Fibroblast of skin of left biceps (primary cell): Measurements from ENCODE around the gene MAN1A2.

Source experiments
- DNase-seq, 2 experiments: peaks; one replicate each; pipeline ENCODE4 v3.0.0-alpha.2; 2013; ENCODE audit warnings: low read depth in 2 of 2

MAN1A2 gene

GRCh38 chr1:117495068-117495467, 127.8 kb downstream of the MAN1A2 start:
- DNase-seq: no peak

GRCh38 chr1:117499071-117499470, 131.8 kb downstream of the MAN1A2 start:
- no peak for DNase-seq

DNA sequence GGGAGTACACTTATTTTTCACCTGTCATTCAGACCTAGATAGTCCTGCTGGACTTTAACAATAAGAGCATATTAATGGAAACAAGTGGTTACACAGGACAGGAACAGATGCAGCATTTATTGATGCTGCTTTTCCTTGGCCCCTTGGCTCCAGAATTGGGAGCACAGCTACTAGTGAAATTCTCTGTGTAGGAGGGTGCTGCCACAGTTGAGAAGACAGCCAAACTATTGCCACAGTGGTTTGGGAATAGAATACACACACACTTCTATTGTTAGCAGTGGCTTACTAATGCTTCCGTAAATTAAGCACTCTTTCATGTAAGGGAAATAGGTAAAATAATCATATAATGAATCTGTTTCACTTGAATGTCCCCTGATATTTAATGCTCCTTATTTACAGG, 133.3 kb downstream of the MAN1A2 start:
- no peak for DNase-seq

DNA sequence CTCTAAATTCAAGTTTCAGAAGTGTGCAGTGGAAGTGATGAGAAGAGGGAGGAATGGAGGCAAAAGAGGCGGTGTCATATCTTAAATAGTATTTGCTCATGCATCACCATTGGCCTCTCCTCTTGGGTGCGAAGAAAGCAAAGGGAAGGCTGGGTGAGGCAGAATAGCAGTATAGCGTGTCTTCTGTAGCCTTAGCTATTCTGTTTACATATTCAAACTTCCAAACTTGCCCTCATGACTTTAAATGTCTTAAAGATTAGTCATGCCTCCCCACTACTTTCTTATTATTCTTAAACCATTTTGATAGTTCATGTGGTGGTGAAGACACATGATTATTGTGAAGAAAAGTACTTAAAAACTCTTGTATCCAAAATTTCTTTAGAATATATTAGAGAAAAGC, 134.0 kb downstream of the MAN1A2 start:
- DNase-seq: no peak

GRCh38 chr1:117511273-117511672, 144.0 kb downstream of the MAN1A2 start:
- no peak for DNase-seq

GRCh38 chr1:117512728-117513321, 145.6 kb downstream of the MAN1A2 start:
- DNase-seq: no peak

- no peak for DNase-seq
These were observed 155.9 kb downstream of the MAN1A2 start for GRCh38 chr1:117523111-117523510.

GRCh38 chr1:117527074-117527473, 159.8 kb downstream of the MAN1A2 start:
- no peak for DNase-seq

DNA sequence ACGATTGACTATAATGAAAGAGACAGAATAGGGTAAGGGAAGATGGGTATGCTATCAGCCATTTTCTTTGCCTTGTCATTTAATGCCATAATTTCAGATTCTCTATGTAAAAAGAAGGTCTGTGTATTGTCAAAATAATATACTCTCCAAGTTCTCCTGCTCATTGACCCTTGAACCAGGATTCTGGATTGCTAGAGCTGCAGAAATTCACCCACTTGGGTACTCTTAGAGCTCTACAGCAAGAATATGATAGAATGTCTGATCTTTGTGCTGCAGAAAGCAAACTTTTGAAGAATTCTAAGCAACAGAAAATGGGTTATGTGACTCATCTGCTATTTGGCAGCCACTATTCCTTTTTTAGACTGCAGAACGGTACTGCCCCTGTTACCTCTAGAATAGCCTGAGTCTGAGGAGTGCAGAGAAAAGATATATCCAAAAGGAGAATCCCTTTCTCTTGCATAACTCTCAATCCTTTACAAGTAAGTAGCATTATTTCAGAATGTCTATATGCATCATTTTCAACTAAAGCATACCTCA, 160.4 kb downstream of the MAN1A2 start:
- peak in 1 of 2 experiments; percentile 1 for DNase-seq

DNA sequence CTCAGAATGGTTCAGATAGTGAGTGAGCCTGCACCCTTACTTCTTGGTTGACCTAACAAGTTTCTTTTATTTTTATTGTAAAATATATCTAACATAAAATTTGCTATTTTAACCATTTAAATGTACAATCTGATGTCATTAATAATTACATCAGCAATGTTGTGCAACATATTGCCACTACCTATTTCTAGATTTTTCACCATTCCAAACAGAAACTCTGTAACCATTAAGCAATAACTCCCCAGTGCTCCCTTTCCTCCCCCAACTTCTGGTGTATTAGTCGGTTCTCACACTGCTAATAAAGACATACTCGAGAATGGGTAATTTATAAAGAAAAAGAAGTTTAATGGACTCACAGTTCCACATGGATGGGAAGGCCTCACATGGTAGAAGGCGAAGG, 162.4 kb downstream of the MAN1A2 start:
- no peak for DNase-seq

GRCh38 chr1:117531222-117531621, 164.0 kb downstream of the MAN1A2 start:
- DNase-seq: no peak

- peak; percentile 30 to 37 for DNase-seq
These were observed 167.8 kb downstream of the MAN1A2 start for GRCh38 chr1:117534995-117535467.

- no peak for DNase-seq
These were observed 168.6 kb downstream of the MAN1A2 start for GRCh38 chr1:117535821-117536220.

GRCh38 chr1:117537291-117537920, 170.2 kb downstream of the MAN1A2 start:
- no peak for DNase-seq

DNA sequence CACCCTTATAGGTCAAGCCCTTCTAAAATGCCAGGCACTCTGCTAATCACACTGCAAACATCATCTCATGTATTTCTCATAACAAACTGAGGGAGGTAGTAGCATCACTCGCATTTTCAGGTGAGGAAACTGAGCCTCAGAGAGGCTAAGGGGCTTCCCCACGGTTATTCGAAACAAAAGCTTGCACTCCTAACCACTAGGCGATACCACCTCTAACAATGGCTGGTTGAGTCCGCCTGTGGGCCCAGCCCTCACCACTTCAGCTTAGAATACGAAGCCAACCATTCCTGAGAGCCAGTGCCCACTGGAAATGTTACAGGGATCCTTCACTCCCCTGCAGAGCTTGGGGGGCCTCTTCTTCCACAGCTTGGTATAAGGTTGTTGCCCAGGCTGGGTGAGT, 173.3 kb downstream of the MAN1A2 start:
- no peak for DNase-seq

DNA sequence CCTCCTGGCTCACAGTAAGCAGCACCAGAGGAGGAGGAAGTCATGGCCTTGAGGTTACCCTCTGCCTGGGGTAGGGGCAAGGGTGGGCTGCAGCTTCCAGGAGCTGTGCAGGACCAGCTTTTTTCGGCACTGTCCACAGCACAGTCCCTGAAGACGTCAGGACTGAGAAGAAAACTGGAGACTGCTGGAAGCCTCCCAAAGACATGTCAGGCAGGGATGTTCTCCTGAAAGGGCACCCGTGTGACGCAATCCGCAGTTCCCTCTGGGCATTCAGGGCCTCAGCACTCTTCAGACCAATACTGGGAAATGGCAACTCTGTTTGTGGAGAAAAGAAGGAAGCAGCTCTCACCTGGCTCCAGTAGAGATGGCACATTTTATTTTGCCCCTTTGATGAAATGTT, 173.8 kb downstream of the MAN1A2 start:
- no peak for DNase-seq

DNA sequence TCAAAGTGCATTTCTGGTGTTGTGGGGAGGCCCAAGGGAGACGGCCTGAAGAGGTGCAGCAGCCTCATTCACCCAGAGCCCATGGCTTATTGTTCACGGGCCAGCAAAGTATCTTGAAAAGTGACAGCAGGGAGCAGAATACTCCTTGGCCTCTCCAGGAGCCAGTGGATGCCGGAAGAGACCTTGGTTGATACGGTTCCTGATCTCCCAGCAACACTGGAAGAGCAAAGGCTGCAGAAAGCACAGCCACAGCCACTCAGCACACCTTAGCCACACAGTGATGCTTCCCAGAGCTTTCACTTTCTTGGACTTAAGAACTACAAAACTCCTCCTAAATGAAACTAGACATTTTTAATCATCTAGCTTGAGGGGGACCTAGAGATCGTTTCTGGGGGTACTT, 174.3 kb downstream of the MAN1A2 start:
- DNase-seq: no peak

- DNase-seq: no peak
These were observed 177.4 kb downstream of the MAN1A2 start for GRCh38 chr1:117544509-117545109.

DNA sequence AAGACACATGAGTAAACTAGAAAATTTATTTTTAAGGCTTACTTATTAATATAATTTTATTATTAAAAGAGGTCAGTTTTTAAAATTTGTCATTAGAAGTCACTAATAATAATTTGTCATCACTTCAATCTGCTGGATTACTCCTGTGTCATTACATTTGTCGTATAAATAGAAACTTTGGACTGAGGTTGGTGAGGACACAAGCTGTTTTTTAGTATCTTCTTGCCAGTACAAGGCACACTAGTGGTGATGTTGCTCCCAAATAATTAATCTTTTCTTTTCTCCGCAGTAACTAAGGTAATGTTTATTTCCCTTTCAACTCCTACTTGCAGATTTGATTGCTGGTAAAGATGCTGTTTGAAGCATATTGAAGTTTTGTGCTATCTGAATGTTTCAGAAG, 179.2 kb downstream of the MAN1A2 start:
- DNase-seq: no peak

DNA sequence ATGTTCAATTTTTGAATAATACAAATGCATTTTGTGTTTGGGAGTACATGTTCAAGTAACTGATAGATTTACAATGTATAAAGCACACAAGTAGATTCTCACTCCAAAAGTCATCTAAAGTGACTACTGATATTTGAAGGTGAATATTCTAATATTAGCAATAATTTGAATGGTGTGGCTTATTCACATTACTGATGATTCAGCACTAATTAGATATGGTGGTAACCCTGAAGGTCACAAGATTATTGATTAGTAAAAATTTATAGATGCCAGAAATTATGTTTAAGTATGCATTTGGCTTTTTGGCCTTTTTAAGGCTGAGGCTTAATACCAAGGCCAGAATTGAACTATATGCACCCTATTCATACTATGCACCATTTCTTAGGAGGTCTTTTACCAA, 186.2 kb downstream of the MAN1A2 start:
- DNase-seq: no peak

GRCh38 chr1:117555806-117556205, 188.6 kb downstream of the MAN1A2 start:
- DNase-seq: no peak

DNA sequence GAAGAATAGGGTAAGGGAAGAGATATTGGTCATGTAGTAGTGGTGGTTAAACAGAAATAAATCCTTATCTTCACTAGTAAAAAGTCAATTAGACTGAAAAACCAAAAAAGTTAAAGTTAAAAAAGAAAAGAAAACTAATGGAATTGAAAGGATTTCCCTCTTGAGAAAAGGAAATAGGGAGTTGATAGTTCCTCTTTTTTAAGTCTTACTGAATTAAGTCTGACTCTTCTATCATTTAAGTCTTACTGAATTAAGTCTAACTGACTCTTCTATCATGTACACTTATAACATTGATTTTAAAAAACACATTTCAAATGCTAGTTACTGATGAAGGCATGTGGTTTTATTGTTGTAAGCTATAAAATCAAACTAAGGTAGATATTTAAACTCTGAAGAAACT, 189.1 kb downstream of the MAN1A2 start:
- no peak for DNase-seq

DNA sequence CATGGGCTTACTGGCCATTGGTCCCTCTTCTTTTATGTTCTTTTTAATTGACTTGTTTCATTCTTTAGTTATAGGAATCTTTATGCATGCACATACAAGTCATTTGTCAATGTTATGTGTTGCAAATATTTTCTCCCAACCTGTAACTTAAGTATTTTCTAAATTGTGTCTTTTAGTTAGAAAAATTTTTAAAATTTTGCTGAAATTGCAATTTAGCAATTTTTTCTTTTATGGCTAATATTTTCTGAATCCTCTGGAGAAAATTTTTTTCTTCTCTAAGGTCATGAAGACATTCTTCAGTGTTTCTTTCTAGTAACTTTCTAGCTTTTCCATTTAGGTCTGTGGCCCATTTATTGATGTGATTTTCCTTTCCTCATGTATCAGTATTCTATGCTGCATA, 189.7 kb downstream of the MAN1A2 start:
- DNase-seq: no peak
